ENCODE results near the gene ALDH4A1. TPM values are rescaled to one million over a fixed set of nuclear protein-coding genes. Genes with fewer than 3 reads are reported as not detected.

The ALDH4A1 gene
- total RNA-seq, 3 donors from 2014 or later (not counting 1 experiment from before 2014, with no cell fraction given) = 3.4 to 4.1 (median 3.7) TPM

- H3K4me1 Mint-ChIP-seq = peaks cover 56 to 65% of the 10 kb centered on the region in 2 donors
These were observed 35.2 kb upstream of the ALDH4A1 start for GRCh38 chr1:18937539-18937938.

GRCh38 chr1:18936814-18937481, 34.6 kb upstream of the ALDH4A1 start:
- Mint-ChIP-seq H3K27me3 (ENCODE audit: low read depth in 2 of 2) (no peaks in the 10 kb centered on the region), H3K27ac (peak overlapping the region; percentile 54 to 74), H3K9me3 (no peaks in the 10 kb centered on the region), H3K36me3 (no peaks in the 10 kb centered on the region), H3K4me1 (peaks cover 61 to 70% of the 10 kb centered on the region in 2 donors), H3K4me3 (peak overlapping the region; percentile 19)
- 97% methylated on average over 10 of the region's 11 CpGs for WGBS (ENCODE audit: insufficient coverage)
- ATAC-seq (no peak), DNase-seq (no peak)
- H3K27ac ChIP-seq (ENCODE audit: low read length) = no peak overlapping the region
- no peak overlapping the region for H3K4me3 ChIP-seq (ENCODE audit: low read length)
- no peak for TF ChIP-seq CTCF (IDR thresholded peaks at IDR 0.05)
- no peaks in the 10 kb centered on the region for H3K27me3 ChIP-seq (ENCODE audit: control insufficient read depth, insufficient read depth, low read length)
- H3K4me1 ChIP-seq (ENCODE audit: control insufficient read depth, insufficient read depth, low read length) = peaks cover 77% of the 10 kb centered on the region
- no peaks in the 10 kb centered on the region for H3K36me3 ChIP-seq (ENCODE audit: control insufficient read depth, insufficient read depth, low read length)
- intact Hi-C loops (cut with micrococcal nuclease) = no loop called here
- H3K9me3 ChIP-seq (ENCODE audit: control insufficient read depth, insufficient read depth, low read length) = no peaks in the 10 kb centered on the region

More at GRCh38 chr1:18937539-18937938, 35.2 kb upstream of the ALDH4A1 start:
- Histone ChIP-seq H3K27me3 (ENCODE audit: control insufficient read depth, insufficient read depth, low read length) (no peaks in the 10 kb centered on the region), H3K4me1 (ENCODE audit: control insufficient read depth, insufficient read depth, low read length) (peaks cover 79% of the 10 kb centered on the region), H3K27ac (ENCODE audit: low read length) (no peak overlapping the region), H3K36me3 (ENCODE audit: control insufficient read depth, insufficient read depth, low read length) (no peaks in the 10 kb centered on the region), H3K9me3 (ENCODE audit: control insufficient read depth, insufficient read depth, low read length) (no peaks in the 10 kb centered on the region), H3K4me3 (ENCODE audit: low read length) (no peak overlapping the region)
- DNase-seq (no peak), ATAC-seq (no peak)
- no peak for TF ChIP-seq CTCF (IDR thresholded peaks at IDR 0.05)
- 93% methylated on average over 8 of the region's 8 CpGs for WGBS (ENCODE audit: insufficient coverage)
- Mint-ChIP-seq H3K36me3 (no peaks in the 10 kb centered on the region), H3K9me3 (no peaks in the 10 kb centered on the region), H3K4me3 (no peak overlapping the region), H3K27me3 (ENCODE audit: low read depth in 2 of 2) (no peaks in the 10 kb centered on the region), H3K27ac (peak overlapping the region in 1 of 2 donors; percentile 62)
- intact Hi-C loops (cut with micrococcal nuclease) = no loop called here

- ATAC-seq (no peak), DNase-seq (no peak)
- H3K36me3 Mint-ChIP-seq = no peaks in the 10 kb centered on the region
- peak overlapping the region; percentile 54 to 74 for H3K27ac Mint-ChIP-seq
- no peak overlapping the region for H3K27ac ChIP-seq (ENCODE audit: low read length)
- no peak overlapping the region for H3K4me3 ChIP-seq (ENCODE audit: low read length)
- intact Hi-C loops (cut with micrococcal nuclease) = no loop called here
- H3K27me3 ChIP-seq (ENCODE audit: control insufficient read depth, insufficient read depth, low read length) = no peaks in the 10 kb centered on the region
- no peaks in the 10 kb centered on the region for H3K9me3 ChIP-seq (ENCODE audit: control insufficient read depth, insufficient read depth, low read length)
- peaks cover 66 to 71% of the 10 kb centered on the region in 2 donors for H3K4me1 Mint-ChIP-seq
- H3K36me3 ChIP-seq (ENCODE audit: control insufficient read depth, insufficient read depth, low read length) = no peaks in the 10 kb centered on the region
- no peak for TF ChIP-seq CTCF (IDR thresholded peaks at IDR 0.05)
- no peaks in the 10 kb centered on the region for H3K9me3 Mint-ChIP-seq
- H3K4me1 ChIP-seq (ENCODE audit: control insufficient read depth, insufficient read depth, low read length) = peaks cover 77% of the 10 kb centered on the region
- no peaks in the 10 kb centered on the region for H3K27me3 Mint-ChIP-seq (ENCODE audit: low read depth in 2 of 2)
- H3K4me3 Mint-ChIP-seq = no peak overlapping the region
- WGBS (ENCODE audit: insufficient coverage) = 97% methylated on average over 3 of the region's 3 CpGs
These were observed 34.1 kb upstream of the ALDH4A1 start for GRCh38 chr1:18936471-18936813.
